GM18508 (cell line): ENCODE data around the gene BTBD9.
"Not testable (repeated sequence)": the region's sequence is repeated elsewhere in the genome, so short reads cannot be mapped to it uniquely, and the experiment has no call there.

Source experiments
- ATAC-seq: cut with Tn5 transposase; IDR thresholded peaks from one replicate; pipeline ENCODE4 v1.9.1; 2021; ENCODE audit warnings: moderate number of reproducible peaks; ENCODE audit not compliant: insufficient read depth, unreplicated experiment

The BTBD9 gene

GRCh38 chr6:38354905-38355304 lies 284.8 kb downstream of the BTBD9 start:
- ATAC-seq: no peak

DNA sequence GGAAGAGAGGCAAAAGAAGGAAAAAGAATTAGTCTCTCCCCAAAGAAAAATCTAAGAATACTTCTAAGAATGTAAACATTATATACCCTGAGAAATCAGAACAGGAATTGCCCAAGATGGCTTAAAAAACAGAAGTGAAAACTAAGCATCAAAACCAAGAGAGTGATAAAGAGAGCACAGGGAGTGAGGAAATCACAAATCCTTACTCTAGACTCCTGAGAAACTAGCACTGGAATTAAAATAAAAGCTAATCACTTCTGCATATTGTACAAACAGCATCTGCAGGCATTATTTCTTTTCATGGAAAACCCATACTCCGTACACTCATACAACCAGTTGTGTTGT lies 285.7 kb downstream of the BTBD9 start:
- ATAC-seq: no peak

DNA sequence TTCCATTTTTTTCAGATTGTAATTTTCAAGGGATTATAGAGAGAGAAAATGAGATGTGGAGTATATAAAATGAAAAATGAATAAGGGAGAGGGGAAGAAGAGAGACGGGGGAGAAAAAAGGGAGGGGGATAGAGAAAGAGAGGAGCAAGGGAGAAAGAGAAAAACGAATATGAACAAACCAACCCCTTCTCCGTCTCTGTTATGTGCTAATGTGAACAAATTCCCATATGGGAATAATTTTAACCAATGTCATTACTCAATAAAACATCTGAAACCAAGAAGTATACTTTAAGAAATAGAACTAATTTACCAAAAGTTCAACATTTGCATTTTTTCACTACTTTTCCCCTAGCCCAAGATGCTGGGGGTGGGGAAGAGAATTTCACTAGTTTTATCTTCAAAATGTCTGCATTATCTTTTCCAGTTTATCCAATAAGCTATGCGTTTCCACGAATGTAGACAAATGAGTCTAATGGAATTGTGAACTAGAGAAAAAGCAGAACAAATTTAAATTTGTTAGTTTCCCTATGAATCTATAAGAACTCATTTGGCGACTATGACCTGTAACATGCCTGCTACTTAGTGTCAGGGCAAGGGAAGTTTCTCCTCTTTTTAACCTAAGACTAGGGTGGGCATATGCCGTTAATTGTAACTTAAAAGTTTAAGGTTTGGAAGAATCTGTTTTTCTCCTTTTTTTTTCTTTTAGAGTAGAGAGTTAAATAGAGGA lies 286.3 kb downstream of the BTBD9 start:
- ATAC-seq: no peak

- no peak for ATAC-seq
Measured at GRCh38 chr6:38352636-38353035, 287.1 kb downstream of the BTBD9 start.

- ATAC-seq: no peak
Measured at GRCh38 chr6:38350942-38351341, 288.8 kb downstream of the BTBD9 start.

DNA sequence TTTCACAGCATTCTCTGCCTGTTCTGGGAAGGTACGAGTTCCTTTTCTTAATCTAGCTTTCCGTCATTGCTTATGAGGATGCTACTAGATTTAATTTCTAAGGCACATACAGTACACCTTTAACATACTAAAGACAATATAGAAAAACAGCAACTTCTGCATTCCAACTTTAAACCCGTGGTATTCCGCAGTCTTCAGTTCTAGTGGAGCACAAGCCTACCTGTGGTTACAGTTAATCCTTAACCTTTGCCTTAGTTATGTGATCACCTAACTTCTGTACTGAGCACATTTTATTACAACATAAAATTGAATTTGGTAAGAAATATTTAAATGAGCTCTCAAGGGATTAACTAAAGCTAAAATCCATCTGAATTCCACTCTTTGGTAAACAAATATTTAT lies 289.5 kb downstream of the BTBD9 start:
- ATAC-seq: no peak

DNA sequence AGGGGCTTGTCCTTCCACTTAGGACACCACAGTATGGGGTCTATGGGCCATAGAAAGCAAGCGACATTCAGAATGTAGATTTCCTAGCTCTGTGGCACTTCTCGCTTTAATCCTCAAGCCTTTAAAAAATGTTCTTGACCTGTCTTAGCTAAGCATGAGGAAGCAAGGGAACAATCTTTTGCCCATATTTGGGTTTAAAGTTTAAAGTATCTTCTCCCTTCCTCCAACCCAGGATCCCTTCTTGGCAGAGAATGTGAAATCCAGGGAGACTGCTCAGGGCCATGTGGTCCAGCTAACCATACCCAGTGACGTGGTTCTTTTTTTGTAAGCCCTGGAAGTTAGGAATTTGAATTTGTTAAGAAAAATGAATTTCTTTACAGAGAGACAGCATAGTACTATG lies 289.9 kb downstream of the BTBD9 start:
- no peak for ATAC-seq

GRCh38 chr6:38349221-38349620 lies 290.5 kb downstream of the BTBD9 start:
- ATAC-seq: no peak

GRCh38 chr6:38348371-38348770 lies 291.4 kb downstream of the BTBD9 start:
- no peak for ATAC-seq

DNA sequence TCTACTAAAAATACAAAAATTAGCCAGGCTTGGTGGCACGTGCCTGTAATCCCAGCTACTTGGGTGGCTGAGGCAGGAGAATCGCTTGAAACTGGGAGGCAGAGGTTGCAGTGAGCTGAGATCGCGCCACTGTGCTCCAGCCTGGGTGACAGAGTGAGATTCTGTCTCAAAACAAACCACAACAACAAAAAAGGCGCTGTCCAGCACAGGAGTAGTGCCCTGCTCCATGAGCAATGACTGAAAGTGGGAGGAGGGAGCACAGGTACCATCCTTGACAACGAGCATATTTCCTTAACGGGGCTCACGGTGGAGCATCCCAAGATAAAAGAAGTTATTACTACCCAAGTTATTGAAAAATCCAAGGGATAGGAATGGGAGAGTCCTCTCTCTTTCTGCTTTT lies 291.9 kb downstream of the BTBD9 start:
- not testable (repeated sequence) for ATAC-seq

- no peak for ATAC-seq
Measured at GRCh38 chr6:38346291-38347079, 293.2 kb downstream of the BTBD9 start.

DNA sequence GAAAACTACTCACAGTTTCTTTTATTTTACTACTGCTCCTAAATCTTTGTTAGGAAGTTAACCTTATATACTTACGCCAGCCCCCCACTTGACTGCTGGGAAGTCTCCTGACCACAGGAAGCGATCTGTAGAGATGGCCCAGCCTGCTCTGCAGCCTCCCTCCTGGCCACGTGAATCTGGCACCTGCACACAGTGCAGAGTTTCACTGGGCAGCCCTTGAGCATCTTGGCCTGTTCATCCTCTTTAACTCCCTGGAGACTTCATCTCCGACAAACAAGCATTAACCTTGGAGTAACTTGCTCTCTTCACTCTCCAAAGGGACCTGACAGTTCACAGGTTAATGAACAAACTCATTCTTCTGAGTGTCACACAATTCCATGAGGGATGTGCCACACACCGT lies 294.1 kb downstream of the BTBD9 start:
- no peak for ATAC-seq

- ATAC-seq: no peak
Measured at GRCh38 chr6:38341496-38341895, 298.2 kb downstream of the BTBD9 start.

GRCh38 chr6:38339914-38340313 lies 299.8 kb downstream of the BTBD9 start:
- no peak for ATAC-seq

DNA sequence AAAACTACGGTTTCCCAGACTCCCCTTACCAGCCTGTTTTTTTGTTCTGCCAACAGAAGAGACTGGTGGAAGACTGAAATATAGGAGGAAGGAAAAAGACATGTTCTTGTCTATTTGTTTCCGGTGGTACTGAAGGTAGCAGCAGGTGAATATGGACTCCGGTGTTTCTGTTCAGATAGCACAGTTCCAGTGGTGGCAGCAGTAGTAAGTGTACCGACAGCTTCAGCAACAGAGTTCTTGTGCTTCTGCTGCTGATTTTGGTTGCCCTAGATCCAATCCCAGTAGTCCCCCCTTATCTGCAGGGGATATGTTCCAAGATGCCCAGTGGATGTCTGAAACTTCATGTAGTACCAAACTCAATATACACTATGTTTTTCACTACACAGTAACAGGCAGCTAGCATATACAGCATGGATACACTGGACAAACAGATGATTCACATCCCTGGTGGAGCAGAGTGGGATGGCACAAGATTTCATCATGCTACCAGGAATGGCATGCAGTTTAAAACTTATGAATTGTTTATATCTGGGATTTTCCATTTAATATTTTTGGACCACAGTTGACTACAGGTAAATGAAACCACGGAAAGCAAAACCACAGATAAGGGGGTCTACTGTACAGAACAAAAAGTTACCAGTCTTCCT lies 301.8 kb downstream of the BTBD9 start:
- no peak for ATAC-seq

DNA sequence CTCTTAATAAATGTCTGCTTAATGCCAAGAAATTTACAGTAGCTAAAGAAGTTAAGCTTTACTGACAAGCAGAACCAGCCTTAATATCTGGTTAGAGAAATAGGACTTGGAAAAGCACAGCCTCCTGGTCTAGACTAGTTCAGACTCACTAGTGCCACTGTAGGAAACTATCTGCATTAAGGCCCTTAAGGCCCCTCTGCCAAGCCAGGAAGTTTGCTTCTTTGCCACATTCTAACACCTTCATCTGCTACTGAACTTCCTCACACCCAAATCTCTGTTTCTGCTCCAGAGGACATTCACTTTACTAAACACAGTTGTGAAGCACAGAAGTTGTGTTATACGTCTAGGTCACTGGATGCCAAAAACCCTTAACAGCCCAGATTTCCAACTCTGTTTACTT lies 302.8 kb downstream of the BTBD9 start:
- ATAC-seq: no peak

DNA sequence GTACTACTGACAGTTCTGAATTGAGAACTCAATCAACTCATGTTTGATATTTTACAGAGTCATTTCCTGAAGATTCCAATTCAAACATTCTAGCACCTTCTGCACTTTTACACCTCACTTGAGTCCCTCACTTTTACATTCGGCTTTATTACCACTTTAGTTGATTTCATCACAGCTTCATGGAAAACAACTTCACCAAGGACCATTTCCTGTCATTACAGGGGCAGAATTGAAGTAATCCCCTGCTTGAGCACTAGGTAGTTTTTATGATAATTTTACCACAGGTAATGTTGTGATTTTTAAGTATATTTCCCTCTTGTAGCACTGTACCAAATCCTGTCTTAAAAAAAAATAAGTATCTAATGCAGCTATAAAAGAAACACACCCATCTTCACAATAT lies 312.9 kb downstream of the BTBD9 start:
- no peak for ATAC-seq

GRCh38 chr6:38323216-38323615 lies 316.5 kb downstream of the BTBD9 start:
- no peak for ATAC-seq

- no peak for ATAC-seq
Measured at GRCh38 chr6:38322138-38322537, 317.6 kb downstream of the BTBD9 start.

DNA sequence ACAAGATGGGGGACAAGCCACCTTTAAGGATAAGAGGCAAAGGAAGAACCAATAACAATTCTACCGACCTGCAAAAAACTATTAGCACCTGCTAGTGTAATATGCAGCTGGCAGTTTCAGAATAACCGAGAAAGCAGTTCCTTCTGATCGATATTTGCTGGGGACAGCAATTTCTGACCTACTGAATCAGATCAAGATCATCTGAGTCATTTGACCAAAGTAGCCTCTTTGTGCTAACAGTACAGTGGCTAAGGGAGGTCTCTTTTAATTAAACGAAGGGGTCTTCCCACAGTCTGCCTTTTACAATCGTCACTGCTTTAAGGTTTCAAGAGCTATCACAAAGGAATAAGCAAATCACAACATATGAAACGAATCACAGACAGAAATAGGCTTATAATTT lies 318.9 kb downstream of the BTBD9 start:
- peak; percentile 82 for ATAC-seq

DNA sequence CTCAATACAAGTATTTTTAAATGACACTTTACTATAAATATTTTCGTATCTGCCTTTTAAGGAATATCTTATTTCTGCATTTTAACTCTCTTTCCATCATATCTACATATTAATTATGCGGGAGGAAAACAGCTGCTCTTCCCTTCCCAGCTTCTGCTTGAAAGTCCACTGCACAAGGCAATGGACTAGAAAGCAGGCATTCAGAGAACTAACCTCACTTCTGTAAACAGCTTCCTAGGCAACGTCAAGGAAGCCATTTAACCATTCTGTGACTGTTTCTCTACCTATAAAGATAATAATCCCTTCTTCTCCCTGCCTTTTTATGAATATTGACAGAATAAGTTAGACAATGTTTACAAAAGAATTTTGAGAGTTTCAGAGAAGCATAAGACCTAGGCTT lies 319.4 kb downstream of the BTBD9 start:
- no peak for ATAC-seq
